Neural cell (in vitro differentiated cells): Measurements from ENCODE around the gene LRP8. TPM values are rescaled to one million over a fixed set of nuclear protein-coding genes. Genes with fewer than 3 reads are reported as not detected.

Experiments
- H2AFZ ChIP-seq: fragments of 200-600, 300-800 bp; sonication (generic), shearing (Covaris generic); 2 replicates; pipeline ENCODE4 v1.6.0; 2014; ENCODE audit warnings: low read depth, mild to moderate bottlenecking, antibody characterized with exemption, low read length, moderate library complexity
- H3F3A ChIP-seq: fragments of 200-600 bp; shearing (Covaris generic); 2 replicates; pipeline ENCODE4 v1.6.1; 2016; ENCODE audit warnings: mild to moderate bottlenecking, moderate library complexity, mixed read lengths, antibody characterized with exemption, low read length; ENCODE audit not compliant: insufficient read depth, poor library complexity, severe bottlenecking
- H3K27ac ChIP-seq: fragments of 200-600, 300-800 bp; sonication (generic), shearing (Covaris generic); 2 replicates; pipeline ENCODE4 v1.5.1; 2014; ENCODE audit warnings: mild to moderate bottlenecking, low read length, moderate library complexity
- H3K27me3 ChIP-seq: fragments of 300-800, 200-600 bp; sonication (generic), shearing (Covaris generic); 2 replicates; pipeline ENCODE4 v1.6.0; 2014; ENCODE audit warnings: mild to moderate bottlenecking, low read depth, low read length, moderate library complexity; ENCODE audit not compliant: insufficient read depth
- H3K36me3 ChIP-seq: fragments of 300-800, 200-600 bp; sonication (generic), shearing (Covaris generic); 2 replicates; pipeline ENCODE4 v1.5.1; 2014; ENCODE audit warnings: mild to moderate bottlenecking, antibody characterized with exemption, low read length, moderate library complexity; ENCODE audit not compliant: insufficient read depth
- H3K4me2 ChIP-seq: fragments of 300-800, 200-600 bp; sonication (generic), shearing (Covaris generic); 2 replicates; pipeline ENCODE4 v1.6.0; 2014; ENCODE audit warnings: mild to moderate bottlenecking, low read length
- H3K4me3 ChIP-seq: fragments of 300-800, 200-600 bp; sonication (generic), shearing (Covaris generic); 2 replicates; pipeline ENCODE4 v1.5.1; 2014; ENCODE audit warnings: mild to moderate bottlenecking, low read length, moderate library complexity
- H3K79me2 ChIP-seq: fragments of 200-600 bp; shearing (Covaris generic); replicated peaks from 2 replicates; pipeline ENCODE4 v1.6.0; 2014; ENCODE audit warnings: mild to moderate bottlenecking, low read length, moderate library complexity; ENCODE audit not compliant: insufficient read depth
- H3K9ac ChIP-seq: fragments of 300-800, 200-600 bp; sonication (generic), shearing (Covaris generic); 2 replicates; pipeline ENCODE4 v1.6.1; 2016; ENCODE audit warnings: mild to moderate bottlenecking, low read length, mixed read lengths
- H3K9me2 ChIP-seq: fragments of 200-600 bp; shearing (Covaris generic); 2 replicates; pipeline ENCODE4 v1.6.1; 2016; ENCODE audit warnings: mild to moderate bottlenecking, low read length, mixed read lengths; ENCODE audit not compliant: insufficient read depth
- H3K9me3 ChIP-seq: fragments of 200-600, 300-800 bp; sonication (generic), shearing (Covaris generic); 2 replicates; pipeline ENCODE4 v1.6.1; 2016; ENCODE audit warnings: mild to moderate bottlenecking, mixed run types, low read length, moderate library complexity, mixed read lengths
- H4K20me1 ChIP-seq: fragments of 200-600 bp; shearing (Covaris generic); 2 replicates; pipeline ENCODE4 v1.6.1; 2016; ENCODE audit warnings: mild to moderate bottlenecking, mixed run types; ENCODE audit not compliant: insufficient read depth
- EP300 ChIP-seq: fragments of 450-650 bp; conservative IDR thresholded peaks from 2 replicates; pipeline ENCODE4 v1.6.1; 2014; ENCODE audit warnings: antibody characterized with exemption, mild to moderate bottlenecking, moderate library complexity; ENCODE audit not compliant: poor library complexity, severe bottlenecking
- MXI1 ChIP-seq: fragments of 450-650 bp; conservative IDR thresholded peaks from 2 replicates; pipeline ENCODE4 v1.6.1; 2014; ENCODE audit warnings: antibody characterized with exemption, mild to moderate bottlenecking; ENCODE audit not compliant: poor library complexity, severe bottlenecking
- POLR2AphosphoS5 ChIP-seq: IDR thresholded peaks from 2 replicates; pipeline ENCODE4 v1.6.1; 2012
- RAD21 ChIP-seq: fragments of 450-650 bp; conservative IDR thresholded peaks from 2 replicates; pipeline ENCODE4 v1.6.1; 2014; ENCODE audit warnings: antibody characterized with exemption, mild to moderate bottlenecking, moderate library complexity
- SMC3 ChIP-seq: fragments of 450-650 bp; conservative IDR thresholded peaks from 2 replicates; pipeline ENCODE4 v1.6.1; 2014; ENCODE audit warnings: antibody characterized with exemption, mild to moderate bottlenecking, moderate library complexity; ENCODE audit not compliant: poor library complexity
- TAF1 ChIP-seq: IDR thresholded peaks from 2 replicates; pipeline ENCODE4 v1.6.1; 2012; ENCODE audit warnings: low read depth
- polyA plus RNA-seq: library from polyadenylated mRNA; depleted of rRNA; stranded (reverse); fragments of >200 nt; gene quantifications from 2 replicates; pipeline ENCODE4 v1.2.3, GENCODE V29; 2014
- TF ChIP-seq, protein P1 (sequence below): fragments of 450-650 bp; IDR thresholded peaks from 2 replicates; pipeline ENCODE4 v1.5.1; 2014; ENCODE audit warnings: antibody characterized with exemption, mild to moderate bottlenecking, moderate library complexity; ENCODE audit not compliant: poor library complexity, severe bottlenecking
- TF ChIP-seq, protein P2 (sequence below): IDR thresholded peaks from 2 replicates; pipeline ENCODE4 v1.6.1; 2012; ENCODE audit warnings: borderline replicate concordance

LRP8 gene
- polyA plus RNA-seq, 1 donor from 2014 or later: 65.8 TPM

DNA sequence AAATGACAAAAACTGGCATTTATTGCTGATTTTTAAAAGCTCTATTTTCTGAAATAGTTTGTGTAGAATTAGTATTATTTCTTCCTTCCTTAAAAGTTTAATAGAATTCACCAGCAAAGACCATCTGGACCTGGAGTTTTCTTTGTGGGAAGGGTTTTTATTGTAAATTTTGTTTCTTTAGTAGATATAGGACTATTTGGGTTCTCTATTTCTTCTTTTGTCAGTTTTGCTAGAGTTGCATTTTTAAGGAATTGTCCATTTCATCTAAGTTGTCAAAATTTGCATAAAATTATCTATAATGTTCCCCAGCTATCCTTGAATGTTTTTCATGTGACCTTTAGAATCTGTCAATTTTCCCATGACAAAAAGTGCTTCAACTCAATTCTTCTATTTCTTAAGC is 28.8 kb upstream of the LRP8 start:
- H2AFZ ChIP-seq: no peak overlapping the region
- no peaks in the 10 kb centered on the region for H3K79me2 ChIP-seq
- H3K9ac ChIP-seq: no peak overlapping the region
- no peak overlapping the region for H3K27ac ChIP-seq
- peaks cover 5% of the 10 kb centered on the region for H3K9me3 ChIP-seq
- no peaks in the 10 kb centered on the region for H3K9me2 ChIP-seq
- H3K4me3 ChIP-seq: no peak overlapping the region
- H4K20me1 ChIP-seq: no peaks in the 10 kb centered on the region
- H3K27me3 ChIP-seq: no peaks in the 10 kb centered on the region
- no peak overlapping the region for H3K4me2 ChIP-seq
- H3K36me3 ChIP-seq: no peaks in the 10 kb centered on the region
- no peaks in the 10 kb centered on the region for H3F3A ChIP-seq
- TF ChIP-seq, protein P1, sequence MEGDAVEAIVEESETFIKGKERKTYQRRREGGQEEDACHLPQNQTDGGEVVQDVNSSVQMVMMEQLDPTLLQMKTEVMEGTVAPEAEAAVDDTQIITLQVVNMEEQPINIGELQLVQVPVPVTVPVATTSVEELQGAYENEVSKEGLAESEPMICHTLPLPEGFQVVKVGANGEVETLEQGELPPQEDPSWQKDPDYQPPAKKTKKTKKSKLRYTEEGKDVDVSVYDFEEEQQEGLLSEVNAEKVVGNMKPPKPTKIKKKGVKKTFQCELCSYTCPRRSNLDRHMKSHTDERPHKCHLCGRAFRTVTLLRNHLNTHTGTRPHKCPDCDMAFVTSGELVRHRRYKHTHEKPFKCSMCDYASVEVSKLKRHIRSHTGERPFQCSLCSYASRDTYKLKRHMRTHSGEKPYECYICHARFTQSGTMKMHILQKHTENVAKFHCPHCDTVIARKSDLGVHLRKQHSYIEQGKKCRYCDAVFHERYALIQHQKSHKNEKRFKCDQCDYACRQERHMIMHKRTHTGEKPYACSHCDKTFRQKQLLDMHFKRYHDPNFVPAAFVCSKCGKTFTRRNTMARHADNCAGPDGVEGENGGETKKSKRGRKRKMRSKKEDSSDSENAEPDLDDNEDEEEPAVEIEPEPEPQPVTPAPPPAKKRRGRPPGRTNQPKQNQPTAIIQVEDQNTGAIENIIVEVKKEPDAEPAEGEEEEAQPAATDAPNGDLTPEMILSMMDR: no peak
- TF ChIP-seq, protein P2, sequence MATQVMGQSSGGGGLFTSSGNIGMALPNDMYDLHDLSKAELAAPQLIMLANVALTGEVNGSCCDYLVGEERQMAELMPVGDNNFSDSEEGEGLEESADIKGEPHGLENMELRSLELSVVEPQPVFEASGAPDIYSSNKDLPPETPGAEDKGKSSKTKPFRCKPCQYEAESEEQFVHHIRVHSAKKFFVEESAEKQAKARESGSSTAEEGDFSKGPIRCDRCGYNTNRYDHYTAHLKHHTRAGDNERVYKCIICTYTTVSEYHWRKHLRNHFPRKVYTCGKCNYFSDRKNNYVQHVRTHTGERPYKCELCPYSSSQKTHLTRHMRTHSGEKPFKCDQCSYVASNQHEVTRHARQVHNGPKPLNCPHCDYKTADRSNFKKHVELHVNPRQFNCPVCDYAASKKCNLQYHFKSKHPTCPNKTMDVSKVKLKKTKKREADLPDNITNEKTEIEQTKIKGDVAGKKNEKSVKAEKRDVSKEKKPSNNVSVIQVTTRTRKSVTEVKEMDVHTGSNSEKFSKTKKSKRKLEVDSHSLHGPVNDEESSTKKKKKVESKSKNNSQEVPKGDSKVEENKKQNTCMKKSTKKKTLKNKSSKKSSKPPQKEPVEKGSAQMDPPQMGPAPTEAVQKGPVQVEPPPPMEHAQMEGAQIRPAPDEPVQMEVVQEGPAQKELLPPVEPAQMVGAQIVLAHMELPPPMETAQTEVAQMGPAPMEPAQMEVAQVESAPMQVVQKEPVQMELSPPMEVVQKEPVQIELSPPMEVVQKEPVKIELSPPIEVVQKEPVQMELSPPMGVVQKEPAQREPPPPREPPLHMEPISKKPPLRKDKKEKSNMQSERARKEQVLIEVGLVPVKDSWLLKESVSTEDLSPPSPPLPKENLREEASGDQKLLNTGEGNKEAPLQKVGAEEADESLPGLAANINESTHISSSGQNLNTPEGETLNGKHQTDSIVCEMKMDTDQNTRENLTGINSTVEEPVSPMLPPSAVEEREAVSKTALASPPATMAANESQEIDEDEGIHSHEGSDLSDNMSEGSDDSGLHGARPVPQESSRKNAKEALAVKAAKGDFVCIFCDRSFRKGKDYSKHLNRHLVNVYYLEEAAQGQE: no peak
- no peak for TF ChIP-seq POLR2AphosphoS5
- no peak for TF ChIP-seq TAF1

DNA sequence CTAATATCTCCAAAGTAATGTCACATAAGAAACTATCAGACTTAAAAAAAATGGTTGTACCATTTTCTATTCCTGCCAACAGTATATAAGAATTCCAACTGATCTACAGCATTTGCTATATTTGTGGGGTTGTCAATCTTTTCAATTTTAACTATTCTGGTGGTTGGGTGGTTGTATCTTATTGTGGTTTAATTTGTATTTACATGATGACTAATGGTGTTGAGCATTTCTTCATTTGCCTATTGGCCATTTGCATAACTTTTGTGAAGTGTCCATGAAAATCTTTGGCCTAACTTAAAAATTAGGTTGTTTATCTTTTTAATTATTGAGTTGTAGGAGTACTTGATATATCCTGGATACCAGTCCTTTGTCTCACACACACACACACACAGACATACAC is 26.2 kb upstream of the LRP8 start:
- no peak for TF ChIP-seq SMC3
- TF ChIP-seq TAF1: no peak
- TF ChIP-seq MXI1: no peak
- no peak for TF ChIP-seq RAD21
- TF ChIP-seq, protein P2: no peak
- TF ChIP-seq EP300: no peak
- TF ChIP-seq POLR2AphosphoS5: no peak
- Histone ChIP-seq H3K27ac (no peak overlapping the region), H3K9me3 (peaks cover 5% of the 10 kb centered on the region)

More for the DNA sequence above, 26.2 kb upstream of the LRP8 start:
- Histone ChIP-seq H3K27me3 (no peaks in the 10 kb centered on the region), H2AFZ (no peak overlapping the region), H3K9me2 (no peaks in the 10 kb centered on the region), H3K9ac (no peak overlapping the region), H3K4me3 (no peak overlapping the region), H3K36me3 (no peaks in the 10 kb centered on the region), H4K20me1 (no peaks in the 10 kb centered on the region), H3K79me2 (no peaks in the 10 kb centered on the region), H3K4me2 (no peak overlapping the region), H3F3A (no peaks in the 10 kb centered on the region)
